Vagina (tissue), 2 donors: ENCODE measurements around the gene MRTFB.

Experiments used
- POLR2A ChIP-seq, 2 donors: fragments of 450-650 bp; IDR thresholded peaks; one replicate each; pipeline ENCODE4 v1.6.1; 2017; ENCODE audit warnings: antibody characterized with exemption in 2 of 2, mild to moderate bottlenecking in 2 of 2, moderate library complexity in 2 of 2
- POLR2AphosphoS5 ChIP-seq, 2 donors: sonication (generic); formaldehyde crosslinking; IDR thresholded peaks; one replicate each; pipeline ENCODE4 v1.9.0; 2017; ENCODE audit warnings: antibody characterized with exemption in 2 of 2, mild to moderate bottlenecking in 2 of 2, low read depth in 1 of 2; ENCODE audit not compliant: insufficient read depth in 1 of 2
- TF ChIP-seq, protein P1 (sequence below), 3 experiments: fragments of 450-650 bp in 2 of 3; fragments of 200-600 bp in 1 of 3; sonication (generic) in 1 of 3; IDR thresholded peaks; one replicate each; pipeline ENCODE4 v1.5.1; 2017 to 2019; ENCODE audit warnings: antibody characterized with exemption in 3 of 3, mild to moderate bottlenecking in 2 of 3, moderate library complexity in 2 of 3

DNA sequence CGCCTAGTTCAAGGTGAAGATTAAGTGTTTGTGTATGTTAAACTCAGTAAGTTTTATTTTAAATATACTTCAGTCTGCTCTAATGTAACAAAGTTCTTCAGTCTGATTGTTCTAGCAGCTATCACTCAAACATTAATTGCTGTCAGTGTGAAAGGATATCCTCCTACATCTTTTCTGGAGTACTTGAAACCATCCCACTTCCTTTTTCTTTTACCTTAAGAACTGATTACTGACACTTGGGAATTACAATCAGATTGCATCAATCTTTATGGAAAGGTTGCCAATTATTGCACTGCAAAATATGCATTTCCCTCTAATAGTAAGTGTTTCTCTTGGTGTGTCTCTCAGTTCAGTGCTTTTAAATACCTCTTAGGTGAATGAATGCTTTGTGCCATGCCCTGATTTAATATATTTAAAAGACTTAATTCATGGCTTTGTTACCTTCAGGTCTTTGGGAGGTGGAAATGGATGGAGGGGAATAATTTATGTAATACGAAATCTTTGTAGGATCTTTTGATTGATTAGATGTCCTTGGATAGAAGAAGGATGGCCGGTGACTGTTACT lies 16.6 kb downstream of the MRTFB start:
- TF ChIP-seq POLR2A (IDR thresholded peaks at IDR 0.05) (no peak), POLR2AphosphoS5 (IDR thresholded peaks at IDR 0.05; ENCODE audit: insufficient read depth in 1 of 2, low read depth in 1 of 2) (no peak)
- TF ChIP-seq, protein P1, sequence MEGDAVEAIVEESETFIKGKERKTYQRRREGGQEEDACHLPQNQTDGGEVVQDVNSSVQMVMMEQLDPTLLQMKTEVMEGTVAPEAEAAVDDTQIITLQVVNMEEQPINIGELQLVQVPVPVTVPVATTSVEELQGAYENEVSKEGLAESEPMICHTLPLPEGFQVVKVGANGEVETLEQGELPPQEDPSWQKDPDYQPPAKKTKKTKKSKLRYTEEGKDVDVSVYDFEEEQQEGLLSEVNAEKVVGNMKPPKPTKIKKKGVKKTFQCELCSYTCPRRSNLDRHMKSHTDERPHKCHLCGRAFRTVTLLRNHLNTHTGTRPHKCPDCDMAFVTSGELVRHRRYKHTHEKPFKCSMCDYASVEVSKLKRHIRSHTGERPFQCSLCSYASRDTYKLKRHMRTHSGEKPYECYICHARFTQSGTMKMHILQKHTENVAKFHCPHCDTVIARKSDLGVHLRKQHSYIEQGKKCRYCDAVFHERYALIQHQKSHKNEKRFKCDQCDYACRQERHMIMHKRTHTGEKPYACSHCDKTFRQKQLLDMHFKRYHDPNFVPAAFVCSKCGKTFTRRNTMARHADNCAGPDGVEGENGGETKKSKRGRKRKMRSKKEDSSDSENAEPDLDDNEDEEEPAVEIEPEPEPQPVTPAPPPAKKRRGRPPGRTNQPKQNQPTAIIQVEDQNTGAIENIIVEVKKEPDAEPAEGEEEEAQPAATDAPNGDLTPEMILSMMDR (IDR thresholded peaks at IDR 0.05), result no peak
